Trophoblast cell (in vitro differentiated cells and primary cell): ENCODE measurements around the gene FZD4.

ENCODE experiments used
- DNase-seq, 2 donors: peaks; one replicate each; pipeline ENCODE4 v3.0.0-alpha.2; 2016
- H2AFZ ChIP-seq: 2 replicates; pipeline ENCODE4 v1.6.1; 2013; ENCODE audit warnings: low read length, moderate library complexity, mild to moderate bottlenecking; ENCODE audit not compliant: insufficient read depth, poor library complexity
- H2AK5ac ChIP-seq: 2 replicates; pipeline ENCODE4 v1.6.1; 2013; ENCODE audit warnings: mild to moderate bottlenecking, low read length
- H2BK120ac ChIP-seq: 2 replicates; pipeline ENCODE4 v1.6.1; 2013; ENCODE audit warnings: low read length, mild to moderate bottlenecking, moderate library complexity; ENCODE audit not compliant: insufficient read depth, poor library complexity
- H2BK12ac ChIP-seq: 2 replicates; pipeline ENCODE4 v1.6.1; 2013; ENCODE audit warnings: mild to moderate bottlenecking, low read length, moderate library complexity
- H2BK5ac ChIP-seq: 2 replicates; pipeline ENCODE4 v1.6.1; 2013; ENCODE audit warnings: low read length, low read depth, moderate library complexity, mild to moderate bottlenecking; ENCODE audit not compliant: poor library complexity
- H3K14ac ChIP-seq: 2 replicates; pipeline ENCODE4 v1.6.1; 2013; ENCODE audit warnings: mild to moderate bottlenecking, low read length
- H3K18ac ChIP-seq: 2 replicates; pipeline ENCODE4 v1.6.1; 2013; ENCODE audit warnings: mild to moderate bottlenecking, low read length
- H3K23ac ChIP-seq: 2 replicates; pipeline ENCODE4 v1.6.1; 2013; ENCODE audit warnings: low read length
- H3K27ac ChIP-seq: 2 replicates; pipeline ENCODE4 v1.5.1; 2013; ENCODE audit warnings: low read depth, mild to moderate bottlenecking, inconsistent platforms, low read length, moderate library complexity
- H3K27me3 ChIP-seq: 2 replicates; pipeline ENCODE4 v1.6.1; 2013; ENCODE audit warnings: inconsistent platforms, mild to moderate bottlenecking, low read length, moderate library complexity; ENCODE audit not compliant: insufficient read depth
- H3K36me3 ChIP-seq, 2 experiments: 1 replicate in 1 of 2; 2 replicates in 1 of 2; pipeline ENCODE4 v1.6.1; 2013; ENCODE audit warnings: low read length in 2 of 2, mild to moderate bottlenecking in 2 of 2, moderate library complexity in 1 of 2; ENCODE audit not compliant: insufficient read depth in 2 of 2, control insufficient read depth in 1 of 2
- H3K4ac ChIP-seq: 2 replicates; pipeline ENCODE4 v1.6.1; 2013; ENCODE audit warnings: low read depth, mild to moderate bottlenecking, low read length, moderate library complexity
- H3K4me1 ChIP-seq, 2 experiments: 1 replicate in 1 of 2; 2 replicates in 1 of 2; pipeline ENCODE4 v1.6.1; 2013; ENCODE audit warnings: low read length in 2 of 2, mild to moderate bottlenecking in 2 of 2, moderate library complexity in 1 of 2; ENCODE audit not compliant: insufficient read depth in 2 of 2, control insufficient read depth in 1 of 2
- H3K4me2 ChIP-seq: 2 replicates; pipeline ENCODE4 v1.6.1; 2013; ENCODE audit warnings: inconsistent platforms, mild to moderate bottlenecking, low read length, moderate library complexity
- H3K4me3 ChIP-seq: 2 replicates; pipeline ENCODE4 v1.5.1; 2013; ENCODE audit warnings: mild to moderate bottlenecking, low read depth, low read length, inconsistent platforms
- H3K79me1 ChIP-seq: one replicate; pipeline ENCODE4 v1.6.1; 2013; ENCODE audit warnings: low read length
- H3K79me2 ChIP-seq: 2 replicates; pipeline ENCODE4 v1.6.1; 2013; ENCODE audit warnings: low read length, mild to moderate bottlenecking; ENCODE audit not compliant: control insufficient read depth, insufficient read depth, poor library complexity
- H3K9ac ChIP-seq: 2 replicates; pipeline ENCODE4 v1.6.1; 2013; ENCODE audit warnings: mild to moderate bottlenecking, low read length
- H3K9me3 ChIP-seq: 2 replicates; pipeline ENCODE4 v1.6.1; 2013; ENCODE audit warnings: low read depth, mild to moderate bottlenecking, control low read depth, inconsistent platforms, low read length; ENCODE audit not compliant: insufficient read depth
- H4K12ac ChIP-seq: 2 replicates; pipeline ENCODE4 v1.6.1; 2013; ENCODE audit warnings: low read depth, mild to moderate bottlenecking, low read length, moderate library complexity
- H4K8ac ChIP-seq: 2 replicates; pipeline ENCODE4 v1.6.1; 2013; ENCODE audit warnings: low read depth, mild to moderate bottlenecking, low read length, moderate library complexity
- H4K91ac ChIP-seq: one replicate; pipeline ENCODE4 v1.6.1; 2013; ENCODE audit warnings: low read depth, mild to moderate bottlenecking, low read length, moderate library complexity
- WGBS: extraction: QIAGEN DNeasy Blood & Tissue Kit; methylation state at CpG from one replicate; pipeline ENCODE4 v1.1.7; 2013; ENCODE audit warnings: missing lambda C conversion rate; ENCODE audit not compliant: insufficient read length, insufficient coverage; ENCODE audit errors: extremely low coverage; 5-methylcytosine and 5-hydroxymethylcytosine counted together

FZD4 gene

GRCh38 chr11:86900162-86900561 is 55.0 kb downstream of the FZD4 start:
- no peak overlapping the region for H2BK12ac ChIP-seq
- no peak overlapping the region for H2AK5ac ChIP-seq
- H3K4ac ChIP-seq: no peak overlapping the region
- no peak overlapping the region for H3K4me2 ChIP-seq
- no peak for DNase-seq
- no CpG with 5 or more reads among the region's 3 CpGs for WGBS
- no peak overlapping the region for H3K23ac ChIP-seq
- no peak overlapping the region for H3K4me3 ChIP-seq
- no peak overlapping the region for H2AFZ ChIP-seq
- H3K79me1 ChIP-seq: no peaks in the 10 kb centered on the region
- no peaks in the 10 kb centered on the region for H3K27me3 ChIP-seq
- H3K18ac ChIP-seq: no peak overlapping the region
- H3K9me3 ChIP-seq: peaks cover 2% of the 10 kb centered on the region
- H4K91ac ChIP-seq: no peak overlapping the region
- no peaks in the 10 kb centered on the region for H3K79me2 ChIP-seq
- no peak overlapping the region for H3K14ac ChIP-seq
- no peak overlapping the region for H4K12ac ChIP-seq
- no peaks in the 10 kb centered on the region for H3K36me3 ChIP-seq
- no peak overlapping the region for H3K9ac ChIP-seq
- H2BK120ac ChIP-seq: no peak overlapping the region
- no peak overlapping the region for H2BK5ac ChIP-seq
- H3K27ac ChIP-seq: no peak overlapping the region
- no peaks in the 10 kb centered on the region for H3K4me1 ChIP-seq
- no peak overlapping the region for H4K8ac ChIP-seq

GRCh38 chr11:86898689-86899088 is 56.5 kb downstream of the FZD4 start:
- Histone ChIP-seq H3K9me3 (peaks cover 2% of the 10 kb centered on the region), H3K4me2 (no peak overlapping the region), H4K12ac (no peak overlapping the region), H4K8ac (no peak overlapping the region), H2AFZ (no peak overlapping the region), H2AK5ac (no peak overlapping the region), H3K14ac (no peak overlapping the region), H3K9ac (no peak overlapping the region), H3K4ac (no peak overlapping the region), H3K79me1 (no peaks in the 10 kb centered on the region), H3K23ac (peak overlapping the region; percentile 17), H3K27me3 (no peaks in the 10 kb centered on the region), H3K79me2 (no peaks in the 10 kb centered on the region), H3K4me1 (no peaks in the 10 kb centered on the region), H3K36me3 (no peaks in the 10 kb centered on the region), H3K4me3 (no peak overlapping the region), H2BK12ac (no peak overlapping the region), H2BK120ac (no peak overlapping the region), H3K27ac (no peak overlapping the region), H3K18ac (no peak overlapping the region), H2BK5ac (no peak overlapping the region), H4K91ac (no peak overlapping the region)
- DNase-seq: no peak
- no CpG with 5 or more reads among the region's 1 CpG for WGBS

GRCh38 chr11:86896441-86896841 is 58.8 kb downstream of the FZD4 start:
- Histone ChIP-seq H3K23ac (no peak overlapping the region), H3K4me2 (no peak overlapping the region), H3K9me3 (peaks cover 2% of the 10 kb centered on the region), H3K79me1 (no peaks in the 10 kb centered on the region), H4K12ac (no peak overlapping the region), H3K9ac (no peak overlapping the region), H3K4ac (no peak overlapping the region), H3K4me1 (no peaks in the 10 kb centered on the region), H2AFZ (no peak overlapping the region), H2BK5ac (no peak overlapping the region), H3K79me2 (no peaks in the 10 kb centered on the region), H3K18ac (no peak overlapping the region), H4K8ac (no peak overlapping the region), H3K27me3 (no peaks in the 10 kb centered on the region), H3K4me3 (no peak overlapping the region), H3K36me3 (no peaks in the 10 kb centered on the region), H3K14ac (no peak overlapping the region), H4K91ac (no peak overlapping the region), H2BK120ac (no peak overlapping the region), H2AK5ac (no peak overlapping the region), H2BK12ac (no peak overlapping the region), H3K27ac (no peak overlapping the region)
- no peak for DNase-seq
- no CpG with 5 or more reads among the region's 5 CpGs for WGBS
